Astrocyte of the cerebellum (primary cell): ENCODE data around the gene SIAH1.

Source experiments
- DNase-seq: peaks from one replicate; pipeline ENCODE4 v3.0.0-alpha.2; 2011; ENCODE audit warnings: low read depth
- H3K4me3 ChIP-seq: 2 replicates; pipeline ENCODE4 v1.5.1; 2011; ENCODE audit warnings: mild to moderate bottlenecking, low read depth, low read length, moderate library complexity
- in situ Hi-C: cut with HindIII; loops from 2 replicates; pipeline ENCODE4 v1.10.0; 2017; ENCODE audit warnings: low sequenced_read_pairs
- TF ChIP-seq, protein P1 (sequence below): IDR thresholded peaks from 2 replicates; pipeline ENCODE4 v1.5.1; 2012; ENCODE audit warnings: low read length, low read depth, moderate library complexity, mild to moderate bottlenecking; ENCODE audit errors: missing control alignments

The SIAH1 gene

DNA sequence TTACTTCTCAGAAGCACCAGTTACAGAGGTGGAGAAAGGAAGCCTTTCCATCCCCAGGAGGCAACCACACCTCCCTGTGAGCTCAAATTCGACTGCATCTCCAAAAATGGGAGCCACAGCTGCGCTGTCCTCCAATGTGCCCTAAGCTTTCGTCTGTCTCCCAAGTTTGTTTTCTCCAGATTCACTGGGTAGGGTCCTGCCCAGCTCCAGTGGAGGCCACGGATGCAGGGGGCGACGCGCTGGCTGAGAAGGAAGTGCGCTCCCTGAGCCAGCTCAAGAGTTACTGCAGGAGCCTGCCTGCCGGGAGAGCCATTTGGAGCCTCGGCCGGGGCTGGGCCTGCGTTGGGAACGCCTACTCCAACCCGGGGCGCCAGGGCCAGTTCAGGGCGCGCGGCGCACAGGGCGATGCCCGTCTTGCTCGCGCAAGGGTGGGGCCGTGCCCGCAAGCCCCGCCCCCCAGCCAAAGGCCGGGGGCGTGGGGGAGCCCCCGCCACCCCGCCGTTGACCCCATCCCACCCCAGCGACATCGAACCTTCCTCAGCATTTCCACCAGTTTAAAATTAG, 19.5 kb downstream of the SIAH1 start:
- DNase-seq = no peak
- in situ Hi-C loops = no loop called here
- TF ChIP-seq, protein P1, sequence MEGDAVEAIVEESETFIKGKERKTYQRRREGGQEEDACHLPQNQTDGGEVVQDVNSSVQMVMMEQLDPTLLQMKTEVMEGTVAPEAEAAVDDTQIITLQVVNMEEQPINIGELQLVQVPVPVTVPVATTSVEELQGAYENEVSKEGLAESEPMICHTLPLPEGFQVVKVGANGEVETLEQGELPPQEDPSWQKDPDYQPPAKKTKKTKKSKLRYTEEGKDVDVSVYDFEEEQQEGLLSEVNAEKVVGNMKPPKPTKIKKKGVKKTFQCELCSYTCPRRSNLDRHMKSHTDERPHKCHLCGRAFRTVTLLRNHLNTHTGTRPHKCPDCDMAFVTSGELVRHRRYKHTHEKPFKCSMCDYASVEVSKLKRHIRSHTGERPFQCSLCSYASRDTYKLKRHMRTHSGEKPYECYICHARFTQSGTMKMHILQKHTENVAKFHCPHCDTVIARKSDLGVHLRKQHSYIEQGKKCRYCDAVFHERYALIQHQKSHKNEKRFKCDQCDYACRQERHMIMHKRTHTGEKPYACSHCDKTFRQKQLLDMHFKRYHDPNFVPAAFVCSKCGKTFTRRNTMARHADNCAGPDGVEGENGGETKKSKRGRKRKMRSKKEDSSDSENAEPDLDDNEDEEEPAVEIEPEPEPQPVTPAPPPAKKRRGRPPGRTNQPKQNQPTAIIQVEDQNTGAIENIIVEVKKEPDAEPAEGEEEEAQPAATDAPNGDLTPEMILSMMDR = peak; percentile 14
- peak overlapping the region; percentile 53 for H3K4me3 ChIP-seq

DNA sequence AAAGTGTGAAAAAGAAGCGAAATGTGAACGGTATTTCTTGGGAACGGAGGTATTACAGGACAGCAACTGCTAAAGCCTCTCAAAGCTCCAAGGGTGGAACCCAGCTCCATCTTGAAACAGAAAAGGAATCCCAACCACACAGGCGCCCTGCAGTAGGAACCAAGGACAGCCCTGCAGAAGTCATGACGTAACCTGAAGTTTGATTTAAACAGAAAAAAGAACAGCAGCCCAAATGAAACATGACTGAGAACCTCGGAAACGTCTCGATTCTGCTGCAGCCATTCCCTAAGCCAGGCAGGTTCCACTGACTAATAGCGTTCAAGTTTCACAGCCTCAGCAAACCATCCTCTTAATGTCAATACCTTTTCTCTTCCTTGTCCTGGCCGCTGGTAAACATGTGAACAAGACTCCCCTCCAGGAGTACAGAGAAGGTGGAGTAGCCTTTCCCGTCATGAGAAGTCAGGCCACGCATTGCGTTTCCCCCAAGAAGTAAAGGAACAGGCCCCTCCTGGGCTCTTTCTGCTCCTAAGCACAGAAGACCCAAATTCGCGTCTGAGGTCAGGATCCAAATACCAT, 20.1 kb downstream of the SIAH1 start:
- in situ Hi-C loops = no loop called here
- H3K4me3 ChIP-seq = peak overlapping the region; percentile 53
- TF ChIP-seq, protein P1 = no peak
- no peak for DNase-seq

DNA sequence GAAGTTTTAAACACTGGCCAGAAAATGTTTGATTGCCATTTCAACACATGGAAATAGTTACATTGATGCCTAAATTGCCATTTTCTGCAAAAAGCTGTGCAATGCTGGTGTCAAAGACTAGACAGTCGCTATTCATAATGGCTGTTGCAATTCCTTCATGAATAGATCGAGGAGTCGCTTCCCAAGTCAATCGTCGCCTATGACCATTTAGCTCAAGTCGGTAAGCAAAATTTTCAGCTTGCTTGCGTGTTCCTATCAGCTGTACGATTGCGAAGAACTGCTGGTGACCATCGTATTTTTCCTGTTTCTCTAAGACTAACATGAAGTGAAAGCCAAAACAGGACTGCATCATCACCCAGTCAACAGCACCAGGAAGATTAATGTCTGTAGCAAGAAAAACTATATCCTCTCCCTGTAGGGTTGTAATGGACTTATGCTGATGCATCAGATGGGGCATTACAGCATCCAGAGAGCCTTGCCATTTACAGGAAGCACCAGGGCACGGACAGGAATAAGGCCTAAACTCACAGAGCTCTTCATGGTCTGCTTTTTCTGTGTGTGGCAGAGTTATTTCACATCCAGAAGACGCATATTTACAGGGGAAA, 23.6 kb downstream of the SIAH1 start:
- no peak overlapping the region for H3K4me3 ChIP-seq
- no peak for DNase-seq
- in situ Hi-C loops = no loop called here
- TF ChIP-seq, protein P1 = no peak

DNA sequence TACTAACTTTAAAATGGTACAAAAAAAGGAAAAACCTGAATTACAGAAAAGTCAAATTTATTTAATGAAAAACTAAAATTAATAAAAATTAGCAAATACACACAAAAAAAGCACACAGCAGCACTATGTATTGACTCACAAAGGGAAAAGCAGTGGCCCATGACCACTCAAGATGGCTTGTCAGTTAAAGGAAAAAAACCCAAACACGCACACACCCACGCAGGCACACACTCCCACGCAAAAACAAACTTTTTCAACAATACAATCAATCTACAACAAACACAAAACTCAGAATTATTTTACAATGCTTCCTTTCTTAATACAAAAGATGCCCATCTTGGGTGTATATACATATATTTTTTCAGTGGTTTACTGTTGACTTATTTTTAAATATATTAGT, 24.2 kb downstream of the SIAH1 start:
- in situ Hi-C loops = no loop called here
- no peak for DNase-seq
- TF ChIP-seq, protein P1 = no peak
- no peak overlapping the region for H3K4me3 ChIP-seq

DNA sequence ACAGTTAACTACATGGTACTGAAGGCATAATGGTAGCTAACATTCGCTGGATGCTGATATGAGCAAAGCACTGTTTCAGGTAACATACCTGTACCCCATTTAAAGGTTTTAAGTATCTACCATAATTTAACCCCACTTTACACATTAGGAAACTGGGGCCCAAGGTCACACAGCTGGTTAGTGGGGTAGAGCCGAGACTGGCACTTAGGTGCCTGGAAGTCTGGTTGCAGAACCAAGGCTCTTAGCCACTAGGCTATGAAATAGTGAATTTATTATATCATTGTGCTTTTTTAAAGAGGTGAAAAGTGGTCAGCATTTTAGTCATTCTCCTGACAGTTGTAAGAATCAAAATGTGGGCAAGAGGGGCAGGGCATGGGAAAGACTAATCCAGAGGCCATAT, 25.2 kb downstream of the SIAH1 start:
- H3K4me3 ChIP-seq = no peak overlapping the region
- TF ChIP-seq, protein P1 = no peak
- in situ Hi-C loops = loop anchor here (5.0 kb wide), 1 partner anchor 262 kb away; no protein-coding TSS in a partner anchor
- DNase-seq = no peak

DNA sequence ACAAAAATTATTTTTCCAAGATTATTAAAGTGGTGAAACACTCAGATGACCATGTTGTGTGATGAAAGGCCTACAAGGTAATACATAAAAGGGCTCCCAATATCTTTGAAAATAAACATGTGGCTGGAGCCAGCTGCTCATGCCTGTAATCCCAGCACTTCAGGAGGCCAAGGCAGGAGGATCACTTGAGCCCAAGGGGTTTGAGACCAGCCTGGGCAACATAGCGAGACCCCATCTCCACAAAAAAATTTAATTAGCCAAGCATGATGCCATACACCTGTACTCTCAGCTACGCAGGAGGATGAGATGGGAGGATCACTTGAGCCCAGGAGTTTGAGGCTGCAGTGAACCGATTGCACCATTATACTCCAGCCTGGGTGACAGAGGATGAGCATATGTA, 26.8 kb downstream of the SIAH1 start:
- in situ Hi-C loops = loop anchor here (5.0 kb wide), 1 partner anchor 264 kb away; no protein-coding TSS in a partner anchor
- no peak for DNase-seq
- no peak overlapping the region for H3K4me3 ChIP-seq
- TF ChIP-seq, protein P1 = no peak
